Caco-2 (cell line): ENCODE measurements around the gene PTTG1IP. TPM values are rescaled to one million over a fixed set of nuclear protein-coding genes. Genes with fewer than 3 reads are reported as not detected.

Experiments
- BruUV-seq: library from RNA; stranded (reverse); fragments of 400-500 nt; replicated peaks from 2 replicates; lab custom pipeline; 2021; lab: Mats Ljungman, UMichigan
- CTCF ChIA-PET: fragments of 300-600 bp; sonication (Branson Sonifier 250); formaldehyde crosslinking; loops from one replicate; lab custom pipeline; 2022; ENCODE audit warnings: antibody characterized with exemption; lab: Charles Lee
- POLR2A ChIA-PET: fragments of 300-600 bp; sonication (Branson Sonifier 250); formaldehyde crosslinking; loops from one replicate; lab custom pipeline; 2022; ENCODE audit warnings: antibody characterized with exemption; lab: Charles Lee
- DNase-seq, 2 experiments: peaks; one replicate each; pipeline versions ENCODE4 v3.0.0 to v3.0.0-alpha.2; 2020 to 2022
- H3K27me3 ChIP-seq: replicated peaks from 2 replicates; pipeline ENCODE4 v1.6.0; 2011; ENCODE audit warnings: low read length; ENCODE audit not compliant: control insufficient read depth, insufficient read depth
- H3K36me3 ChIP-seq: 2 replicates; pipeline ENCODE4 v1.5.1; 2011; ENCODE audit warnings: low read length; ENCODE audit not compliant: control insufficient read depth, insufficient read depth
- H3K4me1 ChIP-seq: fragments of 250-450 bp; sonication (Bioruptor Pico); 2 replicates; pipeline ENCODE4 v1.5.1; 2020; ENCODE audit warnings: mild to moderate bottlenecking
- H3K4me3 ChIP-seq: 2 replicates; pipeline ENCODE4 v1.5.1; 2011; ENCODE audit warnings: low read depth, mild to moderate bottlenecking, control low read depth, low read length
- H3K9me3 ChIP-seq: fragments of 250-450 bp; sonication (Bioruptor Pico); 2 replicates; pipeline ENCODE4 v1.5.1; 2020; ENCODE audit warnings: mild to moderate bottlenecking, moderate library complexity
- H3K27ac Mint-ChIP-seq: one replicate; pipeline ENCODE4 v1.8.0; 2022; ENCODE audit warnings: mixed read lengths; ENCODE audit not compliant: unreplicated experiment
- H3K27me3 Mint-ChIP-seq: one replicate; pipeline ENCODE4 v1.8.0; 2022; ENCODE audit warnings: mixed read lengths; ENCODE audit not compliant: insufficient read depth, unreplicated experiment
- H3K36me3 Mint-ChIP-seq: one replicate; pipeline ENCODE4 v1.8.0; 2022; ENCODE audit warnings: mild to moderate bottlenecking, mixed read lengths; ENCODE audit not compliant: insufficient read depth, unreplicated experiment
- H3K4me1 Mint-ChIP-seq: one replicate; pipeline ENCODE4 v1.8.0; 2022; ENCODE audit warnings: low read depth, mixed read lengths; ENCODE audit not compliant: unreplicated experiment
- H3K4me3 Mint-ChIP-seq: one replicate; pipeline ENCODE4 v1.8.0; 2022; ENCODE audit warnings: mild to moderate bottlenecking, moderate library complexity, mixed read lengths; ENCODE audit not compliant: unreplicated experiment
- H3K9me3 Mint-ChIP-seq: one replicate; pipeline ENCODE4 v1.8.0; 2022; ENCODE audit warnings: mixed read lengths; ENCODE audit not compliant: unreplicated experiment
- intact Hi-C: fragments of 100-400 bp; cut with micrococcal nuclease; formaldehyde crosslinking; loops from one replicate; pipeline ENCODE4 v1.10.0; 2022; ENCODE audit not compliant: unreplicated experiment
- total RNA-seq: library from RNA; stranded (reverse); gene quantifications from 2 replicates; pipeline ENCODE4 v1.2.3, GENCODE V29; 2022
- TF ChIP-seq, protein P1 (sequence below), 2 experiments: fragments of 200-600 bp in 1 of 2; IDR thresholded peaks; 1 replicate in 1 of 2; 2 replicates in 1 of 2; pipeline versions ENCODE4 v1.5.1 to v1.8.0; 2011 to 2022; ENCODE audit warnings: antibody characterized with exemption in 1 of 2, control low read depth in 1 of 2, inconsistent platforms in 1 of 2, low read depth in 1 of 2, low read length in 1 of 2, mild to moderate bottlenecking in 1 of 2, moderate library complexity in 1 of 2; ENCODE audit not compliant: insufficient read depth in 1 of 2, severe bottlenecking in 1 of 2, unreplicated experiment in 1 of 2

The PTTG1IP gene
- total RNA-seq, 1 experiment from 2014 or later = 296 TPM

DNA sequence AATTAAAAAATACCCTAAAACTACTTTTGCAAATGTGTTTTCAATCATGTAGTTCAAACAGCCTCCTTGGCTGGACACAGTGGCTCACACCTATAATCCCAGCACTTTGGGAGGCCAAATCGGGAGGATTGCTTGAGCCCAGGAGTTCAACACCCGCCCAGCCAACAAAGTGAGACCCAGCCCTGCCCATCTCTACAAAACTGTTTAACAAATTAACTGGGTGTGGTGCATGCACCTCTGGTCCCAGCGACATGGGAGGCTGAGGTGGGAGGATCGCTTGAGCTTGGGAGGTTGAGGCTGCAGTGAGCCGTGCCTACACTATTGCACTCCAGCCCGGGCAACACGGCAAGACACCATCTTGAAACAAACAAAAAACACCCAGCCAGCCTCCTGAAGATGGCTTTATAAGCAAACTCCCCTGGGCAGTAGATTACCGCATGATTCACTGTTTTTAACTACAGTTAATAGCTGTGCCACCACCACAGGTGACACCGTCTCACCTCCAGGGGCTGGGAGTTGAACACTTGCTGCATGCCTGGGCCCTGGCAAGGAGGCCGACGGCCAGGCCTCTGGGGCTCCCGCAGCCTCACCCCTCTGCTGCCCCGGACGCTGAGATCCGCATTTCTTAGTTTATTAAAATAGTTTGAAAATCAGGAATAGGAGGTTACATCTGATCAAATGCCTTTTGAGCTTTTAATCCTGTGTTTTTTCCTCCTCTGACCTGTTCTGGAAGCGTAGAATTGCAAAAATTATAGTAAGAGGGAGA is 16.2 kb downstream of the PTTG1IP start:
- Mint-ChIP-seq H3K9me3 (no peaks in the 10 kb centered on the region), H3K4me3 (no peak overlapping the region), H3K27ac (no peak overlapping the region), H3K27me3 (no peaks in the 10 kb centered on the region), H3K4me1 (peaks cover 5% of the 10 kb centered on the region), H3K36me3 (peaks cover 86% of the 10 kb centered on the region)
- DNase-seq = no peak
- no peaks in the 10 kb centered on the region; the same call in 1 of the 2 replicates for H3K36me3 ChIP-seq
- no TSS peak for BruUV-seq
- no peaks in the 10 kb centered on the region for H3K4me1 ChIP-seq
- POLR2A ChIA-PET = no interaction called here
- TF ChIP-seq, protein P1, sequence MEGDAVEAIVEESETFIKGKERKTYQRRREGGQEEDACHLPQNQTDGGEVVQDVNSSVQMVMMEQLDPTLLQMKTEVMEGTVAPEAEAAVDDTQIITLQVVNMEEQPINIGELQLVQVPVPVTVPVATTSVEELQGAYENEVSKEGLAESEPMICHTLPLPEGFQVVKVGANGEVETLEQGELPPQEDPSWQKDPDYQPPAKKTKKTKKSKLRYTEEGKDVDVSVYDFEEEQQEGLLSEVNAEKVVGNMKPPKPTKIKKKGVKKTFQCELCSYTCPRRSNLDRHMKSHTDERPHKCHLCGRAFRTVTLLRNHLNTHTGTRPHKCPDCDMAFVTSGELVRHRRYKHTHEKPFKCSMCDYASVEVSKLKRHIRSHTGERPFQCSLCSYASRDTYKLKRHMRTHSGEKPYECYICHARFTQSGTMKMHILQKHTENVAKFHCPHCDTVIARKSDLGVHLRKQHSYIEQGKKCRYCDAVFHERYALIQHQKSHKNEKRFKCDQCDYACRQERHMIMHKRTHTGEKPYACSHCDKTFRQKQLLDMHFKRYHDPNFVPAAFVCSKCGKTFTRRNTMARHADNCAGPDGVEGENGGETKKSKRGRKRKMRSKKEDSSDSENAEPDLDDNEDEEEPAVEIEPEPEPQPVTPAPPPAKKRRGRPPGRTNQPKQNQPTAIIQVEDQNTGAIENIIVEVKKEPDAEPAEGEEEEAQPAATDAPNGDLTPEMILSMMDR (IDR thresholded peaks at IDR 0.05; ENCODE audit: insufficient read depth in 1 of 2, low read depth in 1 of 2, low read length in 1 of 2, severe bottlenecking in 1 of 2, unreplicated experiment in 1 of 2) = no peak
- H3K4me3 ChIP-seq = no peak overlapping the region
- H3K9me3 ChIP-seq = no peaks in the 10 kb centered on the region
- H3K27me3 ChIP-seq = no peaks in the 10 kb centered on the region
- CTCF ChIA-PET = no interaction called here
- intact Hi-C loops = no loop called here

DNA sequence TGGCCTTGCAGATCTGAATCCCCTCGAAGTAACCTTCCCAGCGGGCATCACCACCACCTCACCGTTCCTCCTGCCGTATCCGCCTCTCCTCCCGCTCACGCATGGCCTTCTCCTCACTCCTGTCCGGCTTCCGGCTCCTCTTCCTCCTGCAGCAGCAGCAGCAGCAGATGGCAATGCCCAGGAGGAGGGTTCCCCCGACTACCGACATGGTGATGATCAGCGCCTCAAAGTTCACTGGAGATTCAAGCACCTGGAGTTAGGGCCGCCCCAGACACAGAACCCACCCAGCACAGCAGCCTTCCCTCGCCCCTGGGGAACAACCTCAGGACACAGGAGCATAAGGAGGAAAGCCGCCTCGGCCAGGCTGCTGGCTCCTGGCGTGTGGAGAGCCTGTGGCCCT is 17.4 kb downstream of the PTTG1IP start:
- no peak for DNase-seq
- Mint-ChIP-seq H3K4me3 (no peak overlapping the region), H3K9me3 (no peaks in the 10 kb centered on the region), H3K36me3 (peaks cover 85% of the 10 kb centered on the region), H3K4me1 (no peaks in the 10 kb centered on the region), H3K27ac (no peak overlapping the region), H3K27me3 (no peaks in the 10 kb centered on the region)
- intact Hi-C loops = no loop called here
- CTCF ChIA-PET = no interaction called here
- Histone ChIP-seq H3K27me3 (no peaks in the 10 kb centered on the region), H3K4me1 (no peaks in the 10 kb centered on the region), H3K9me3 (no peaks in the 10 kb centered on the region), H3K36me3 (no peaks in the 10 kb centered on the region; the same call in 1 of the 2 replicates), H3K4me3 (no peak overlapping the region)
- TF ChIP-seq, protein P1 (IDR thresholded peaks at IDR 0.05; ENCODE audit: insufficient read depth in 1 of 2, low read depth in 1 of 2, low read length in 1 of 2, severe bottlenecking in 1 of 2, unreplicated experiment in 1 of 2) = no peak
- POLR2A ChIA-PET = no interaction called here
- no TSS peak for BruUV-seq

DNA sequence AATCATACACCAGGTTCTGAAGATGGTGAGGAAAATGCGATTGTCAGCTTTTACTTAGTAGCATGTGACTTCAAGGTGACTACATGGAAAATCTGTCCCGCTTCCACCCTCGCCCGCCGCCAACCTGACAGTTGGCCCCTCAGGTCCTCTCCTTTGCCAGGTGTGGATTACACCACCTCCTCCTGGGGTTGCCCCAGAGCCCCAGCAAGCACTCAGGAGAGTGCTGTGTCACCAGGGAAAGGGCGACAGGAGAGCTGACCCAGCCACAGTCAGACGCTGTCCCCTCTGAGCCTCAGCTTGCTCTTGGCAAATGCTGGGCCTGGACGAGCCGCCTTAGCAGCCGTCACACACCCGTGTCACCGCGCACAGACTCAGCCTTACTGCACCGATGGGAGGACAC is 17.9 kb downstream of the PTTG1IP start:
- H3K4me1 ChIP-seq = peaks cover 1% of the 10 kb centered on the region
- no peak for DNase-seq
- no peaks in the 10 kb centered on the region for H3K27me3 ChIP-seq
- POLR2A ChIA-PET = no interaction called here
- H3K27me3 Mint-ChIP-seq = no peaks in the 10 kb centered on the region
- no peak overlapping the region for H3K27ac Mint-ChIP-seq
- H3K36me3 Mint-ChIP-seq = peaks cover 85% of the 10 kb centered on the region
- H3K4me1 Mint-ChIP-seq = no peaks in the 10 kb centered on the region
- no peaks in the 10 kb centered on the region for H3K9me3 ChIP-seq
- H3K4me3 ChIP-seq = no peak overlapping the region
- BruUV-seq = no TSS peak
- intact Hi-C loops = no loop called here
- H3K36me3 ChIP-seq = no peaks in the 10 kb centered on the region; the same call in 1 of the 2 replicates
- no peak overlapping the region for H3K4me3 Mint-ChIP-seq
- H3K9me3 Mint-ChIP-seq = no peaks in the 10 kb centered on the region
- CTCF ChIA-PET = no interaction called here
- TF ChIP-seq, protein P1 (IDR thresholded peaks at IDR 0.05; ENCODE audit: insufficient read depth in 1 of 2, low read depth in 1 of 2, low read length in 1 of 2, severe bottlenecking in 1 of 2, unreplicated experiment in 1 of 2) = no peak
